Measurements from ENCODE around the gene FAAH.
"Not testable (repeated sequence)": the region's sequence is repeated elsewhere in the genome, so short reads cannot be mapped to it uniquely, and the experiment has no call there.

The FAAH gene

DNA sequence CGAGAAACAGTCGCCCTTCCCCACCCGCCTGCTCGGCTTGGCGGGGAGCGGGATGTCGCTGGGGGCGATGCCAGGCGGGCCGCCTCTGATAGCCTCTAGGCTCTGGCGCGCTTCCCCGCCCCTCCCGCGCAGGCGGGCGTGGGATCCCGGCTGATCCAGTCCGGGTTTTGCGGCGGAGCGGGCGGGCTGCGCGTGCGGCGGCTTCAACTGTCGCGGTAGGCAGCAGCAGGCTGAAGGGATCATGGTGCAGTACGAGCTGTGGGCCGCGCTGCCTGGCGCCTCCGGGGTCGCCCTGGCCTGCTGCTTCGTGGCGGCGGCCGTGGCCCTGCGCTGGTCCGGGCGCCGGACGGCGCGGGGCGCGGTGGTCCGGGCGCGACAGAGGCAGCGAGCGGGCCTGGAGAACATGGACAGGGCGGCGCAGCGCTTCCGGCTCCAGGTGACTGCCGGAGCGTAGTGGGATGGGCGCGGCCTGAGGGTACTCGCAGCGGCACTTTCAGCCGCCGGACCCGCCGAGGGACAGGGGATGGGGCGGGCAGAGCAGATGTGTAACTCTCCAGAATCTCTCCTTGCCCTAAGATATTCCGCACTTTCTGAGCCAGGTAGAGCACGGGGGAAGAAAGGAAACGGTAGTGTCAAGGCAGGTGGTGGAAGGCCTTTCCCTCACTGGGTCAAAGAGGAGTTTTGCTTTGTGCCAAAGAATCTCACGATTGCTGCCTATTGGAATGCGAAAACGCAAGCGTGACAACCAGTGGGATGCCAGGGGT is at the start of gene FAAH:
TSS of gene FAAH (plus strand) at position 210 of the 764 bp plus-strand sequence. CDS start at position 242, 32 bp downstream.
- no peak for DNase-seq (ENCODE audit: low read depth)

DNA sequence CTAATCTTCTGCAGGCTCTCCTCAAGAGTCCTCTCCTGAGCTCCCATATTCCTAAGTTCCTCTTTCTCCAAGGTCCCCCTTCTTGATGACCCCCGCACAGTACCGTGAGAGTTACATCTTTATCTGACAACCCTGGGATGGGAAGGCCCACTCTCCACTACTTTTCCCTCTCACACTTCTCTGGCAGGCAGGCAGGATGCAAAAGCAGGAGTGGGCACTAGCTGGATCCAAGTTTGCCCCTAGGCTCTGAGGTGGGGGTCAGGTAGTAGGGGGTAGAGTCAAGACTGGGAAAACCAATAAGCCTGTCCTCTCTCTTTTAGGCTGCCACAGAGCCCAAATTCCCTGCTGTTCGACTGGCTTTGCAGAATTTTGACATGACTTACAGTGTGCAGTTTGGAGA is 49.6 kb upstream of the FAAH start:
- DNase-seq (ENCODE audit: low read depth) = no peak

DNA sequence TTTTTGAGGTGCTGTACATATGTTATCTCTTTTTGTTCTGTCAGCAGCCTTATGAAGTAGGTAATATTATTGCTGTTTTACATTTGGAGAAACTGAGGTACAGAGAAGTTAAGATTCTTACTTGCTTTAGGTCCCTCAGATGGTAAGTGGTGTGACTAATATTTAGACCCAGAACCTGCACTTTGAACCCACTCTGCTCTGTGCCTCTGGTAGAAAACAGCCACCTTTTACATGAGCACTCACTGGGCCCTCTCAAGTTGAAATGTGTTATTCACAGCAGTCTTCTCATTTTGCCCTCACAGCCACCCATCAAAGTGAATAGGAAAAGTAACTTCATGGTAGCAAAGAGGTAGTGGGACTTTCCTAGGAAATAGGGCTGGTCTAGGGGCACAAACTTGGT is 48.8 kb upstream of the FAAH start:
- no peak for DNase-seq (ENCODE audit: low read depth)

DNA sequence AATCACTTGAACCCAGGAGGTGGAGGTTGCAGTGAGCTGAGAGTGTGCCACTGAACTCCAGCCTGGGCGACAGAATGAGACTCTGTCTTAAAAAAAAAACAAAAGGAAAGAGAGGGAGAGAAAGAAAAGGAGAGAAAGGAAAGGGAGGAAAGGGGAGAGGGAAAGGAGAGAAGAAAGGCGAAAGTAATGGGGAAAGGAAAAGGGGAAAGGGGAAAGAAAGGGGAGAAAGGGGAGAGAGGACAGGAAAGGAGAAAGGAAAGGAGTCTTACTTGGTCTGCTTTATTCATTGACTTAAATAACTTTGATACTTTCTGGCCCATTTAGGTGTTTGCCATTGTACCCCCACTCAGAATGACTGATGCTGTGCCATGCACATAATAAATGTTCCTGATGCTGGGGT is 41.8 kb upstream of the FAAH start:
- DNase-seq (ENCODE audit: low read depth) = no peak

DNA sequence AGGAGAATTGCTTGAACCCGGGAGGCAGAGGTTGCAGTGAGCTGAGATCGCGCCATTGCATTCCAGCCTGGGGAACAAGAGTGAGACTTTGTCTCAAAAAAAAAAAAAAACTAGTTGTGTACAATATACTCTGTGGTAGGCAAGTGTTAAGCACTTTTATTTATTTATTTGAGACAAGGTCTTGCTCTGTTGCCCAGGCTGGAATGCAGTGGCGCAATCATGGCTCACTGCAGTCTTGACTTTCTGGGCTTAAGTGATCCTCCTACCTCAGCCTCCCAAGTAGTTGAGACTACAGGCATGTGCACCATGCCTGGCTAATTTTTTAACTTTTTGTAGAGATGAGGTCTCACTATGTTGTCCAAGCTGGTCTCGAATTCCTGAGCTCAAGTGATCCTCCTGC is 38.2 kb upstream of the FAAH start:
- not testable (repeated sequence) for DNase-seq (ENCODE audit: low read depth)

DNA sequence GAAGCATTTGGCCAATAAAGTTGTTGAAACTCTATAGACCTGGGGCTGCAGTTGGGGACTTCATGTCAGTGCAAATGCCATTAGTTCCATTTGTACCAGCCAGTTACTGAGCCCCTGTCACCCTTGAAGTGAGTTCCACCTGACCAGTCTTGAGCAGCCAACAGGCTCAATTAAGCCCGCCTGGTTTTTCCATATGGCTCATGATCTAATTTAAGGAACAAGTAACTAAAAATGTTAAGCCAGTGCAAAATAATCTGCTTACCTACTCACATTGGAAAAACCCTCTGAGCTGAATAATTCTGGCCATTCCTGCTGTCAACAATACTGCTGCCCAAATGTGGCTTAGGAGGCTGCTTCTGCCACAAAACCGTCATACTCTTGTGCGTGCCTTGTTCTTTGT is 32.0 kb upstream of the FAAH start:
- no peak for DNase-seq (ENCODE audit: low read depth)

DNA sequence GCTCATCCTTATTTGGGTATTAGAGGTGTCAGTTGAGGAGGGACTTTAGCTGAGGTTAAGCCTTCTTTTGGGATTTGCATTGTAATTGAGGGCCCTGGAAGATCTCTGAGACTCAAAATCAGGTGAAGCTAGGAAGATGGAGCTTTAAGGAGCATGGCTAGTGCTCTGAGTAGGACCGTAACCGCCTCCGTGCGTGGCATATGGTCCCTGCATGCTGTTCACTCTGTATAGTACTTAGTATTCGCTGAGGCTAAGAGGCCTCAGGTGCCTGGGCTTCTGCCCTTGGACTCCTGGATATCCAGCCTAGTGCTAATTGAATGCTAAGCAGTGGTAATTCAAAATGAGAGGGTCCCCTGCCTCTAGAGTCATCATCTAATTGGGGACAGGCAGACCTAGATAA is 31.0 kb upstream of the FAAH start:
- DNase-seq (ENCODE audit: low read depth) = no peak

DNA sequence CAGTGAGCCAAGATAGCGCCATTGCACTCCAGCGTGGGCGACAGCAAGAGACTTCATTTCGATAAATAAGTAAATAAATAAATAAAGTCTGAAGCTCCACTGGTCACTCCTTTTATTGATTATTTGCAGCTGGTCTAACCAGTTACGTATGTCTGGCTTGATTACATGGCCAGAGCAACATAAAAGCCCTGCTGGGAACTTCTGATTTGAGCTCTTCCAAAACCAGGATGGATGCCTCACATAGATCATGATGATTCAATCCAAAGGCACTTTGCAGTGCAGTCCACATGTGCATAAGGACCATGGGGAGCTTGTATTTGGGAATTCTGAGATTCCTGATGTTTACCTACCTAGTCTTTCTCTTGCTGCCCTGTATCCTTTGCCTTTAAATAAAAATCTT is 29.5 kb upstream of the FAAH start:
- DNase-seq (ENCODE audit: low read depth) = no peak

DNA sequence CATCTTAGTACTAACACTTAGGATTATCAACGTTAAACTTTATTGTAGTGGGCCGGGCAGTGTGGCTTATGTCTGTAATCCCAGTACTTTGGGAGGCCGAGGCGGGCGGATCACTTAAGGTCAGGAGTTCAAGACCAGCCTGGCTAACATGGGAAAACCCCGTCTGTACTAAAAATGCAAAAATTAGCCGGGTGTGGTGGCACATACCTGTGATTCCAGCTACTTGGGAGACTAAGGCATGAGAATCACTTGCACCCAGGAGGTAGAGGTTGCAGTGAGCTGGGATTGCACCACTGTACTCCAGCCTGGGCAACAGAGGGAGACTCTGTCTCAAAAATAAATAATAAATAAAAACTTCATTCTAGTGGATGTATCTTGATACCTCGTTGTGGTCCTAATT is 28.3 kb upstream of the FAAH start:
- DNase-seq (ENCODE audit: low read depth) = not testable (repeated sequence)

DNA sequence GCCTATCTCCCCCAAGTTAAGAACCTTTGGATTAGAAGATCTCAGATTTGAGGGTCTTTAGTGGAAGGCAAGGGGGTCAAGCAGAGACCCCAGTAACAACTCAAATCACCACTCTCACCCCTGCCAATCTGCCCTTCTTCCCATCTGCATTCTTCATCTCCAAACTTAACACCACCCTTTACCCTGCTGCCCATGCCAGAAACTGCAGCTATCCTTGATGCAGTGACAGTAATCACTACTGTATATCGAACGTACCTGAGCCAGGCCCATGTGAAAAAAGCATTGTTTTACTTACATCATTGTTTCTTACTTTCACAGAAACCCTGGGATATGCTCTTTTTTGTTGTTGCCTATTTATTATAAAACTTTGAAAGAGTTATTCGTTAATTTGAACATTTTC is 27.0 kb upstream of the FAAH start:
- DNase-seq (ENCODE audit: low read depth) = no peak

DNA sequence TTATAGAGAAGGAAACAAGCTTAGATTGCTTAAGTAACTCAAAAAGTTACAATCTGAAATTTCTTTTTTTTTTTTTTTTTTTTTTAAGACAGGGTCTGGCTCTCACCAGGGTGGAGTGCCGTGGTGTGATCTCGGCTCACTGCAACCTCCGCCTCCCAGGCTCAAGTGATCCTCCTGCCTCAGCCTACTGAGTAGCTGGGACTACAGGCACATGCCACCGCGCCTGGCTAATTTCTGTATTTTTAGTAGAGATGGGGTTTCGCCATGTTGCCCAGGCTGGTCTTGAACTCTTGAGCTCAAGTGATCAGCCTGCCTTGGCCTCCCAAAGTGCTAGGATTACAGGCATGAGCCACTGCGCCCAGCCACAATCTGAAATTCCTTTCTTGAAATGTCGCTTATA is 26.4 kb upstream of the FAAH start:
- DNase-seq (ENCODE audit: low read depth) = not testable (repeated sequence)

DNA sequence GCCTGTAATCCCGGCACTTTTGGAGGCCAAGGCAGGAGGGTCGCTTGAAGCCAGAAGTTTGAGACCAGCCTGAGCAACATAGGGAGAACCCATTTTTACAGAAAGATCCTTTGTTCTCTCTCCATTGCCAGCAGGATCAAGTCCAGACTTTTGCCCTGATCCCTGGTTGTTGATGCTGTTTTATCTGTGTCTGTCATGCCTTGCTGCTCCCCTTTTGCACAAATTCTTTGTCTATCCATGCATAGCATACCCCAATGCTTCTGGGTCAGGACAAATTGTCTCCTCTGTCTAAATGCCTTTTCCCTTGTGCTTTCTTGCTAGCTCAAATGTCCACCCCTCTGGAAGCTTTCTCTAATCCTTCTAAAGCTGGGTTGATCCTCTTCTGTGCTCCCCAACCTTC is 25.3 kb upstream of the FAAH start:
- DNase-seq (ENCODE audit: low read depth) = no peak

DNA sequence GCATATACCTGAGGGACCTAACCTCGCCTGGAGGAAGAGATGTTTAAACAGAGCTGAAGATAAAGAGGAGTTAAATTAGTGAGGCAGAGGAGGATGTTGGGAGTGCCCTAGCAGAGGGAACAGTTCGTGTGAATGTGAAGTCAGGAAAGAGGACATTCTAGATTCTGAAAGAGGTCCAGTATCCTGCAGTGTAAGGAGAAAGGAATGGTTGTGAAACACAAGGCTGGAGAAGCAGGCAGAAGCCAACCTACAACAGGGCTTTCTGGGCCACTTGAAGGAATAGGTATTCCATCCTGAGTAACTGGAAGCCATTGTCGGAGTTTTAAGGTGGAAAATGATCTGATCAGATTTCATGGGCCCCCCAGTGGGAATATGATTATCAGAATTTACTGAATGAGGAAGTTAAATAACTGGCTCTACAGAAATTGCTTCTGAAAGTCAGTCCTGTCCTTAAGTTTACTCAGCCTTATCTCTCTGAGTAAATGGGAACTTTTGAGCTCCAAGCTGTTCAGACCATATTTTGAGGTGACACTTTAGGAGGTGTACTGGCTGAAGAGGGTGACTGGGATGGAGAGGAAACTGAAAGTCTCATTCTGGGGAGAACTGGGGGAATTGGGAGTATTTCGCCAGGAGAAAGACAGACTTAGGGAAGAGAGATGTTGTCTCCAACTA is 24.4 kb upstream of the FAAH start:
- DNase-seq (ENCODE audit: low read depth) = no peak

DNA sequence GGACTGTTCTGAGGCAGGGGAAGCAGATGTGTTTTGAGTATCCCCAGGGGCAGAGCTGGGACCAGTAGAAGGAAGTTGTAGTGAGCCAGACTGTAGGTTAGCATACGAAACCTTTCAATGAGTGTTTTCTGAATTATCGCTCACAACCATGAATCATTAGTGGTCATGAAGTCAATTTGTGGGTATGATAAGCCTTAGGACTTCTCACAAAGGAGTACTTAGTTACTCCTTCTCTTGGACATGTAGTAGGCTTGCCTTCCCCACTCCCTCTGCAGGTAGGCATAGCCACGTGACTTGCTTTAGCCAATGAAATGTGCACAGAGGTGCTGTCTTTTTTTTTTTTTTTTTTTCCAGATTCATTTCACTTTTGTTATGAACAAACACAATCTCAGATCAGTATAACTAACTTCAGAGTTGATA is 23.9 kb upstream of the FAAH start:
- DNase-seq (ENCODE audit: low read depth) = no peak

DNA sequence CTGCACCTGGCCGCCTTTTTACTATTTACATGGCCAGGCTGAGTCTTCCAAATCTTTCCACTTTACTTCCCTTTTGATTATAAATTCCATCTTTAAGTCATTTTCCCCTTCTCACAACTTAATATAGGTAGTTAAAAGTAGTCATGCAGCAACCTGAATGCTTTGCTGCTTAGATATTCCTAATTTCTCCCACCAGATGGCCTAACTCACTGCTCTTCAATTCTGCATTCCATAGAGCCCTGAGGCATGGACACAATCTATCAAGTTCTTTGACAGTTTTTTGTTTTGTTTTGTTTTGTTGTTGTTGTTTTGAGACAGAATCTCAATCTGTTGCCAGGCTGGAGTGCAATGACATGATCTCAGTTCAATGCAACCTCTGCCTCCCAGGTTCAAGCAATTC is 21.7 kb upstream of the FAAH start:
- DNase-seq (ENCODE audit: low read depth) = no peak

DNA sequence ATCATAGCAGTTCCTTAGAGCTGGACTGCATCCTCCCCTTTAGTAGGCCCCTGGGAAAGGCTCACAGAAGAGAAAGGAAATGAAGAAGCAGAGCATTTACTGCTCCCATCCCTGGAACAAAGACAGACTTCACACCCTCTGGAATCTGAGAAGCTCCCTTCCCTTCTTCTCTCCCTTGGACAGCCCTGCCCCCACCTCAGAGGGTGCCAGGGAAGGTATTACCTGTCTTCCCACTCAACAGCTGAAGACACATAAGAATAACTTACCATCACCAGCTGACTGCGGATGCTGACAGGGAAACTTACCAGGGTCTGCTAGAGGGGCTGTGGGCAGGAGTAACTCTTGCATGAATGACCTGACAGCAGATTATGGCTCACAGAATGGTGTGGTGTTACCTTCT is 14.1 kb upstream of the FAAH start:
- no peak for DNase-seq (ENCODE audit: low read depth)

DNA sequence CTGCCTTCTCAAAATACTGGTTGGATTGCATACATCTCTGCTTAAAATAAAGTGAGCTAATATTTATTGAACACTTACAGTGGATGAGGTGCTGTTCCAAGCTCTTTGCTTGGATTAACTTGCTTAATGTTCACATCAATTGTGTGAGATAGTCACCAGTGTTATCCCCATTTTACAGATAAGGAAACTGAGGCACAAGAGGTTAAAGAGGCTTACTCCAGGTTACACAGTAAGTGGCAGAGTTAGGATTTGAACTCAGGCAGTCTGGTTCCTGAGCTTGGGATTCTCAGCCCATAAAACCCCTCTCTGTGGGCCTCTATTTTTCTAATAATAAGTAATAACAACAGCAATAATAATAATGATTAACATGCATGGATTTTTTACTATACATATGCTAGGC is 13.6 kb upstream of the FAAH start:
- no peak for DNase-seq (ENCODE audit: low read depth)

DNA sequence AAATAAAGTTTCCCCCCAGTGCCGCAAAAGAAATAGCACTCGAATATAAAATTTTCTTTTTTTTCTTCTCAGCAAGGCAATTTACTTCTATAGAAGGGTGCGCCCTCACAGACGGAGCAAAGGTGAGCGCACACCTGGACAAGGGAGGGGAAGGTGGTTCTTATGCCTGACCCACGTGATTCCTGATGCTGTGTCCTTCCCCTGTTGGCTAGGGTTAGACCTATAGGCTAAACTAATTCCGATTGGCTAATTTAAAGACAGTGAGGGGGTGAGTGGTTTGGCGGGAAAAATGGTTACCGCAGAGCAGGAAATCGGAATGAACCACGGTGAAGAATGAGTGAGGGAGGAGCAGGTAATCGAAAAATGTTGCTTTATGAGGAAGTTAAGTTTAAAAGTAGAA is 607 bp upstream of the FAAH start:
- no peak for DNase-seq (ENCODE audit: low read depth)

DNA sequence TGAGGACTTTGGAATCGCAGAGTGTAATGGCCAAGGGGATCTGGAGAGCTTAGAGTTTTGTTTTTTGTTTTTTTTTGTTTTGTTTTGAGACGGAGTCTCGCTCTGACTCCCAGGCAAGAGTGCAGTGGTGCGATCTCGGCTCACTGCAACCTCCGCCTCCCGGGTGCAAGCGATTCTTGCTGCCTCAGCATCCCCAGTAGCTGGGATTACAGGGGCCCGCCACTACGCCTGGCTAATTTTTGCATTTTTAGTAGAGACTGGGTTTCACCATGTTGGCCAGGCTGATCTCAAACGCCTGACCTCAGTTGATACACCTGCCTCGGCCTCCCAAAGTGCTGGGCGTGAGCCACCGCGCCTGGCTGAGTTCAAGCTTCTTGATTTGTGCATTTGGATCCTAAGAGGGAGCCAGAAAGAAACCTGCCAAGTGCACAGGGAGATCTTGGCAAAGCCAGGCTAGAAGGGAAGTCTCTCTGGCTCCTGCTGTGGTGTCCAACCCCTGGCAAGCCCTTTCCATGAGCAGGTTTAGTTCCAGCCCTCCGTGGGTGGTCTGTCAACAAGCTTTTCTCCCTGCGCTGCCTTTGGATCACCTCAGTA is 852 bp downstream of the FAAH start:
- DNase-seq (ENCODE audit: low read depth) = no peak

DNA sequence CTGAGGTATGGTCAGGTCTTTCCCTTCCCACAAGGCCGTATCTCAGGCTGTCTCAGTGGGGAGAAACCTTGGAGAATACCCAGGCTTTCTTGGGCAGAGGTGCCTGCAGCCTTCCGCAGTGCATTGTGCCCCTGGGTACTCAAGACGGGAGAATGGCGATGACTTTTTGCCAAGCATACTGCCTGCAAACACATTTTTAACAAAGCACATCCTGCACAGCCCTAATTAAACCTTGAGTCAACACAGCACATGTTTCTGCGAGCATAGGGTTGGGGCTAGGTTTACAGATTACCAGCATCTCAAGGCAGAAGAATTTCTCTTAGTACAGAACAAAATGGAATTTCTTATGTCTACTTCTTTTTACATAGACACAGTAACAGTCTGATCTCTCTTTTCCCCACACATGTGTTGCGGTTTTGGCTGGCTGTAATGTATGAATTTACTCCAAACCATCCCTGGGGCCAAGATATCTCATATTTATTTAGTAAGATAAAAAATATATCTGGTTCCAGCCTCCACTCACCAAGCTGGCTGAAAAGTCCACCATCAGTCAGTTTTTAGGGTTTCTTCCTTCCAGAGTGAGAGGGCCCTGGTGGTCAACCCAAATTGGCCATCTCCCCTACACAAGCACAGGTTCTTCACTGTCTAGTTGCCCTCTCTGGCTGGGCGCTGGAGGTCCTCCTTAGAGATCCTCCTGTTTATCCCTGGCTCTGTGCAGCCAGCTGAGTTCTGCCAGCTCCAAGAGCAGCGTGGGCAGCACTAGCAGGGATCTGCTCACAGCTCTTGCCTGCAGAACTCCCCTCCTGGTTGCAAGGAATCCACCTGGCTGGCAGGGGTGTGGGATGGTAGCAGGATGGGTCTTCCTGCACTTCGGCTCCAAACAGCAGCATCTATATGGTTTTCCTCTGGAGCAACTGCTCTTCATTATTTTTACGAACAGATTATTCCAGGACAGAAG is 2.6 kb downstream of the FAAH start:
- no peak for DNase-seq (ENCODE audit: low read depth)

DNA sequence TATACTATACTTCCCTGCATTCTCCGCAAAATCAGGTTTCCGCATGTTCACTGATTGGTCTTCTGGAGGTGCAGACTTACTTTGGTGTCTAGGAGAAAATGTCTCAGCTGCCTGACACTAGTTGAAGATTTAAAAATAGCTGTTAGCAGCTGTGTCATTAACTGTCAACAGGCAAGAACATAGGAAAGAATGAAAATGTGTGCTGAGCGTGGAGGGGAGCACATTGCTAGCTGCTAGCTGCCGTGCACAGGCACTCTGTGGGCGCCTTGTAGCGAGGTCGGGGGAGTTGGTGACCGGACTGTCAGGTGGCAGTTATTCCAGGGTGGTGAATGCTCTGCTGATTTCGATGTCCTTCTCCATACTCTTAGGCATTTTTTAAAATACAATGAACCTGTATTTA is 5.2 kb downstream of the FAAH start:
- DNase-seq (ENCODE audit: low read depth) = no peak

DNA sequence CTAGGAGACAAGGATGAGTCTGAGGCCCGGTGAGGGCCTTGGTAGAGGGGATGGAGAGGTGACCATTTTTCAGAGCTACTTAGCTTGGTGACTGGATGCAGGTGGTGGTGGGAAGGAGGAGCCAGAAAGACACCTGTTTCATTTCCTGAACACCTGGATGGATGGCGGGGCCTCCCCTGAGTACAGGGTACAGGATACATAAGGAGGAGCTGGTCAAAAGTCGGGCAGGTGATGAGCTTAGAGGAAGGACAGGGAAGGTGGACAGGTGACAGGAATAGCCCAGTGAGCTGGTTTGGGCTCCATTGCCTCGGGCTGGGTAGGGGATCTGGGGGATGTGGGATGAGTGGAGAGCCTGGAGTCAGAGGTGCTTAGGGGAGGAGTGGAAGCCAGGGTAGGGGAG is 6.3 kb downstream of the FAAH start:
- DNase-seq (ENCODE audit: low read depth) = no peak
